HUES48 (cell line): ENCODE results near the gene TMEM272.
"Not testable (repeated sequence)": the region's sequence is repeated elsewhere in the genome, so short reads cannot be mapped to it uniquely, and the experiment has no call there.

ENCODE experiments used
- H3K27ac ChIP-seq: one replicate; pipeline ENCODE4 v1.7.0; 2013; ENCODE audit warnings: low read depth, low read length, inconsistent platforms
- H3K27me3 ChIP-seq: 2 replicates; pipeline ENCODE4 v1.6.1; 2013; ENCODE audit warnings: mild to moderate bottlenecking, low read length; ENCODE audit not compliant: control insufficient read depth, insufficient read depth
- H3K36me3 ChIP-seq: 2 replicates; pipeline ENCODE4 v1.6.1; 2013; ENCODE audit warnings: low read length; ENCODE audit not compliant: control insufficient read depth, insufficient read depth
- H3K4me1 ChIP-seq: 2 replicates; pipeline ENCODE4 v1.6.1; 2013; ENCODE audit warnings: mild to moderate bottlenecking, low read length; ENCODE audit not compliant: control insufficient read depth, insufficient read depth
- H3K4me3 ChIP-seq: 2 replicates; pipeline ENCODE4 v1.5.1; 2013; ENCODE audit warnings: mild to moderate bottlenecking, low read depth, low read length
- H3K9ac ChIP-seq: 2 replicates; pipeline ENCODE4 v1.6.1; 2013; ENCODE audit warnings: mild to moderate bottlenecking, low read depth, low read length, moderate library complexity
- H3K9me3 ChIP-seq: 2 replicates; pipeline ENCODE4 v1.6.1; 2013; ENCODE audit warnings: low read length; ENCODE audit not compliant: control insufficient read depth, insufficient read depth

TMEM272 gene

DNA sequence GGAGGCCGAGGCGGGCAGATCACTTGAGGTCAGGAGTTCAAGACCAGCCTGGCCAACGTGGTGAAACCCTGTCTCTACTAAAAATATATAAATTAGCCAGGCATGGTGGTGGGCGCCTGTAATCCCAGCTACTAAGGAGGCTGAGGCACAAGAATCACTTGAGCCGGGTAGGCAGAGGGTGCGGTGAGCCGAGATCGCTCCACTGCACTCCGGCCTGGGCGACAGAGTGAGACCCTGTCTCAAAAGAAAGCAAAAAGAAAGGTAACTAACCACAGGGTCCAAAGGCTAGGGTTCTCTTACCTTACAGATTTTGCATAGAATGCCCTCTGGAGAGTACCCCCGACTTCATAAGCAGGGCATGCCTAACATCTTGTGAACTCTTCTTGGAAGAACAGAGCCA is 20.3 kb downstream of the TMEM272 start:
- not testable (repeated sequence) for H3K27ac ChIP-seq, H3K27me3 ChIP-seq, H3K4me3 ChIP-seq, H3K9me3 ChIP-seq, H3K36me3 ChIP-seq, H3K4me1 ChIP-seq, H3K9ac ChIP-seq

DNA sequence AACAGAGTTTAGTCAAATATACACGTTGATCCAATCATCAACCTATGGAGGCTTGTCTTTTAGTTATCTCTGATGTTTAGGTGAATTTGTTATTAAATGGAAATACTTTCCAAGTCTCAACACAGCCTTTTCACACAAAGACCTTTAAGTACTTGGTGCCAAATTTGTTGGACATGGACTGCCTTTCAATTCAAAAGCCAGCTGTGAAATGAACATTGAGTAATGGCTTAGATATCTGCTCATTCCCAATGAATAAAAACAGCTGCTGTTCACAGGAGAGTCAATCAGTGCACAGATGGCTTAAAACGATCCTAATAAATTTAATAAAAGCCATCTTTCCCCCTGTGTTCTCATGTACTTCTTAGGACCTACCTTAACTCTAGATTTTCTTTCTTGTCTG is 21.1 kb downstream of the TMEM272 start:
- no peak overlapping the region for H3K27ac ChIP-seq
- no peak overlapping the region for H3K4me3 ChIP-seq
- no peaks in the 10 kb centered on the region for H3K9me3 ChIP-seq
- no peaks in the 10 kb centered on the region; the same call in 1 of the 2 replicates for H3K27me3 ChIP-seq
- H3K4me1 ChIP-seq, result peaks cover 14% of the 10 kb centered on the region
- no peaks in the 10 kb centered on the region for H3K36me3 ChIP-seq
- no peak overlapping the region for H3K9ac ChIP-seq

DNA sequence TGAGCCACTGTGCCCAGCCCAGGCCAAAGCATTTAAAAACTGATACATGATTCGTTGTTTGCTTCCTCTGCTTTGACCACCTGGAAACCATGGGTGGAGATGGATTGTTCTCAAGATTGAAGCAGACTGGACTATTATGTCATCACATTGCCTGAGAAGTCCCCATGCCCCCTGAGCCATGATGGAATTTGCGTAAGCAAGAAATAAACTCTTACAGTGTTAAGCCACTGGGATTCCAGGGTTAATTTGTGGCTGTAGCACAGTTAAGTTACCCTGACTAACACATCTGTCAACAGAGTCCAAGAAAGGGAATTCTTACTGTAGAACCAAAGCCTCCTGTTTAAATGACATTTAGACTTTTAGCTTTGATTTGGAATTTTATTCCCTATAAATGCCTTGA is 21.6 kb downstream of the TMEM272 start:
- no peaks in the 10 kb centered on the region for H3K36me3 ChIP-seq
- no peak overlapping the region for H3K4me3 ChIP-seq
- H3K4me1 ChIP-seq, result peaks cover 19% of the 10 kb centered on the region
- no peak overlapping the region for H3K27ac ChIP-seq
- no peak overlapping the region for H3K9ac ChIP-seq
- H3K9me3 ChIP-seq, result no peaks in the 10 kb centered on the region
- H3K27me3 ChIP-seq, result no peaks in the 10 kb centered on the region

DNA sequence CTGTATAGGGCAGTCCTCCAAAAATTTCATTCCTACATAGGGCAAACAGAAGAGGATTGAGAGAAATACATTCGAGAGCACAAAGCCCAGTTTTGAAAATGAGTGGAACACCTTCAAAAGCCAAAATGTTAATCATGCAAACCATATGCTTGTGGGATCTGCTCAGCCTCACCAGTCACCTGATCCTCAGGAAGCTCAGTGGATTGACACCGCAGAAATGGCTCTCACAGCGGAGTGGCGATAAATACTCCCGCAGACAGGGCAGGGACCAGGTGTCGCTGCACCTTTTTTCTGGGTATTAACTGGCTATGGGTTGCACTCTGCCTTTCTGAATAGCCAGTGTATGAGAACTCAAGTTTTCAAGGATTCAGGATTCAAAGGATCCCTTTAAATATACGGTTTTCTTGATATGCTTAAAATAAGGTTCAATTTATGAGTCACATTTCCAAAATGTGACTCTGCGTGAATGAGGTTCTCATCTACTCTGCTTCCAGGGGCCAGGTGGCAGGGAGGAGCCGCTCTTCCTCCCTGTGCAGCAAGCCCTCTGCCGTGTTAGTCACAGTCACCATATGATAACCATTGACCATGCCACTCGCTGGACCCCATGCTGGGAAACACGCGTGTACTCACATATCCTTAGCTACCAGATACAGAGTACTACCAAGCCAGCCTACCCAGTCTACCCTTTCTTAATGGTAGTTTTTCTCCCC is 22.7 kb downstream of the TMEM272 start:
- no peaks in the 10 kb centered on the region for H3K36me3 ChIP-seq
- H3K27ac ChIP-seq, result no peak overlapping the region
- no peak overlapping the region for H3K9ac ChIP-seq
- peaks cover 20% of the 10 kb centered on the region for H3K4me1 ChIP-seq
- H3K9me3 ChIP-seq, result no peaks in the 10 kb centered on the region
- H3K4me3 ChIP-seq, result no peak overlapping the region
- no peaks in the 10 kb centered on the region for H3K27me3 ChIP-seq

DNA sequence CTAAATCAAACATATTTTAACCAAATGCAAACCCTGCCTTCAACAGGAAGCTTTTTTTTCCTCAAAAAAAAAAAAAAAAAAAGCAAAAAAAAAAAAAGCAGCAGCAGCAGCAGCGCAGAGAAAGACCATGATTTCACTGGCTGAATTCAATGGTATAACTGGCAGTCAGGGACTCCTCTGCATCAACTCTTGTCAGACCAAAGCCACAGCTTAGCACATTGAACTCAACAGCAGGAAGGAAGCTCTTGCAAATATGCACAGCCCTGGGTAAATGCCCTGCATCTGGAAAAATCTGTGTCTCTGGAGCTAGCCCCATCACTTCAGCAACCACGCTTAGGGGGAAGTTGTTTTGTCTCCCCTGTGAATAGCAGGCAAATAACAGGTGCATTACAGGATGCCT is 23.4 kb downstream of the TMEM272 start:
- Histone ChIP-seq H3K27ac (no peak overlapping the region), H3K9ac (no peak overlapping the region), H3K4me3 (no peak overlapping the region), H3K9me3 (no peaks in the 10 kb centered on the region), H3K27me3 (no peaks in the 10 kb centered on the region), H3K4me1 (peaks cover 23% of the 10 kb centered on the region), H3K36me3 (no peaks in the 10 kb centered on the region)

DNA sequence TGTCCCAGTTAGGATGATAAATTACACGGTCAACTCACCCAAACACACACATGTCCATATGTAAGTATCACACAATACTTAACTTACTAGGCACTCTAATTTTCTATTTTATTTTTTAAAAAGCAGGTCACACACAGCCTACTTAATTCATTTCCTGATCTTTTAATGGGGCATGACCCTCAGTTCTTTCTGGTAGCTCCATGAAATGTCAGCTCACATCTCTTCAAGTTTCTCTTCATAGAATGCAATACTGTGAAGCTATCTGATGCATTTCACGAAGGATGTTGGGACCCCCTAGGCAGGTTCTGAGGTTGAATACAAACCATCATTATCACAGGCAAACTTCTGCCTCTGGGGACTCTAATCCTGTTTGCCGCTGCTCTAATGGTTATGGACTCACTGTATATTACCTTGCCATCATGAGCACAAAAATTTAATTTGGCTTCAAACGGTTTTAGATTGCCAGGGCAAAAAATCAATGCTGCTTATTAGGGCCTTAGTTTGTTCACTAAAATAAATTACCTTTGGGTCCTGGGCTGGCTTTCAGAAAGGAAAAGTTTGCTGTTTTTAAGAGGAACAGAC is 24.9 kb downstream of the TMEM272 start:
- peaks cover 21% of the 10 kb centered on the region for H3K4me1 ChIP-seq
- H3K27me3 ChIP-seq, result no peaks in the 10 kb centered on the region
- no peak overlapping the region for H3K4me3 ChIP-seq
- H3K36me3 ChIP-seq, result no peaks in the 10 kb centered on the region
- no peaks in the 10 kb centered on the region for H3K9me3 ChIP-seq
- H3K27ac ChIP-seq, result no peak overlapping the region
- no peak overlapping the region for H3K9ac ChIP-seq

DNA sequence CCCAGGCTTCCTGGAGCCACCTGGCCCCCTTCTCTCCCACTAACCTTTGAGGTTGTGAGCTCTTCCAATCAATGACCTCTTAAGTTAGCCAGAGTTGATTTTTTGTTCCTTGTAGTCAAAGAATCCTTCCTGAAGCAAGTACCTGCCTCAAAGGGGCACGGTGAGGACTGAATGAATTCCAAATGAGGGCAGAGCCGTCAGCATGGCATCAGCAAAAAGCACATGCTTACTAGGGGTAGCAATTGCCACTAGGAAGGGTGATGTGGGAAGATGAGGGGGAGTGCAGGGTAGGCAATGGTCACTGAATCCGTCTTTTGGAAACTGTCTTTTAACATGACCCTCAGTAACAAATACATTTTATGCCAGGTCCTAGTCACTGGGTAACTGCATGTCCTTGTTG is 25.4 kb downstream of the TMEM272 start:
- H3K9me3 ChIP-seq, result no peaks in the 10 kb centered on the region
- H3K4me3 ChIP-seq, result no peak overlapping the region
- H3K36me3 ChIP-seq, result no peaks in the 10 kb centered on the region
- no peak overlapping the region for H3K27ac ChIP-seq
- H3K4me1 ChIP-seq, result peaks cover 20% of the 10 kb centered on the region
- no peak overlapping the region for H3K9ac ChIP-seq
- no peaks in the 10 kb centered on the region for H3K27me3 ChIP-seq

DNA sequence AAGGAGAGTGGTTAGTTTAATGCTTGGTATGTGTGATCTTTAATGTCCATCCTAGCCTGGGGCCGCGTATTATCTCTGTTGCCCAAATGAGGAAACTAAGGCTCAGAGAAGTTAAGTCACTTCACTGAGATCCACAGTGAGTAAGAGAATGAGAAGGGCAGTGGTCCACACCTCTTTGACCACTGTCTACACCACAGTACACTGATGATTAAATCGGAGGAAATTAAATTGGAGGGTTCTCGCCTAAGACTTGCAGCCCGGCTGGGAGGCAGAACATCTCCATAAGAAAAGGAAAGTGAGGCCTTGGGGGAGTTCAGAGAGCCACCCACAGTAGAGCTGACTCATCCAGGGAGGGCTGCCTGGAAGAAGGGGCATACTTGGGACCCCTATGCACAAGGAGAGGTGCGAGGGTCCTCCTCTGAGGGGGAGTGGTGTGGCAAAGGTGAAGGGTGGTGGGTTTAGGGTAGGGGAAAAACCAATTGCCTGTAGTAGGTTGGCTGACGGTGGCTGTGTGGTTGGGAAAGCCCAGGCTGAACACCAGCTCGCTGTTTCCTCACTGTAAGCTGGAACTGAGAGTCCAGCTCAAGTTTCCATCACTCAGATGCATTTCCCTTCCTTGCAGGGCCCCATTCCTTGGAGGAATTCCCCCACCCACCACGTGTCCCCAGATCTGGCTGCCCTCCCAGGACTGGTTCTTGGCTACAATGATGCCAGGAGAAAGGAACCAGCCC is 26.0 kb downstream of the TMEM272 start:
- Histone ChIP-seq H3K27me3 (no peaks in the 10 kb centered on the region), H3K9me3 (no peaks in the 10 kb centered on the region), H3K9ac (no peak overlapping the region), H3K36me3 (no peaks in the 10 kb centered on the region), H3K27ac (no peak overlapping the region), H3K4me1 (peaks cover 20% of the 10 kb centered on the region), H3K4me3 (no peak overlapping the region)

DNA sequence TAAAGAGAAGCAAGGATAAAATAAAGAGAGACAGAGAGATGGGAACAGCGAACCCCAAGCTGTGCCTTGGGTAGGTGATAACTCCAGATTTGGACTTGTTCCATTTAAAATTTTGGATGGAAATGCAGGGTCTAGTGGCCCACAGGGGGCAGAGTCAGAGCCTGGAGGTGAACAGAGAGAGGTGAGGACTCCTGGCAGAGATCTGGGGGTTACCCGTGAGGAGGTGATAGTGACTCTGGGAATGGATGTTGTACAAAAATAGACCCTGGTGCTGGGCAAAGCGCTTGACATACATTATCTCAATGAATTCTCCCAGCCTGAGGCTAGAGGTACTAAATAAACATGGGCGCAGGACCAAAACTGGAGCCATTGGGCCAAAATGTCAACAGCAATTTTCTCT is 26.7 kb downstream of the TMEM272 start:
- Histone ChIP-seq H3K27ac (no peak overlapping the region), H3K4me3 (no peak overlapping the region), H3K9me3 (no peaks in the 10 kb centered on the region), H3K27me3 (no peaks in the 10 kb centered on the region), H3K36me3 (no peaks in the 10 kb centered on the region), H3K9ac (no peak overlapping the region), H3K4me1 (peaks cover 20% of the 10 kb centered on the region)

DNA sequence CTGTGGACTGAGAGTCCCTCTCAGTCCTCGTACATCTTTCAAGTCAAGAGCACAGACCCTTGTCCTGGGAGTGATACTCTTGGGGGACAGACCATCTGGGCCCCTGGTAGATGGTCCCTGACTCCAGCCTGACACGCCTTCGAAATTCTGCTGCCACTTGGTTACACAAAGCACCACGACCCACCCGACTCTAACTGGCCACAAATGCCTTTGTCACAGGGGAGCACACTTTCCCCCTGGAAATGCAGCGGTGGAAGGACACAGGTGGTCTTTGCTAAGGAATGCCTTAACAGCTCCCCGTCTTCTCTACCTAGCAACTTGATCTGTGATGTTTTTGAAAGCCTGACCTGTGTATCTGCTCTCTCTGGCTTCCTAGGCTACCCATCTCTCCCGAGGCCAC is 27.3 kb downstream of the TMEM272 start:
- no peak overlapping the region for H3K4me3 ChIP-seq
- H3K9ac ChIP-seq, result no peak overlapping the region
- H3K36me3 ChIP-seq, result no peaks in the 10 kb centered on the region
- H3K4me1 ChIP-seq, result peaks cover 20% of the 10 kb centered on the region
- no peak overlapping the region for H3K27ac ChIP-seq
- no peaks in the 10 kb centered on the region for H3K9me3 ChIP-seq
- H3K27me3 ChIP-seq, result no peaks in the 10 kb centered on the region

DNA sequence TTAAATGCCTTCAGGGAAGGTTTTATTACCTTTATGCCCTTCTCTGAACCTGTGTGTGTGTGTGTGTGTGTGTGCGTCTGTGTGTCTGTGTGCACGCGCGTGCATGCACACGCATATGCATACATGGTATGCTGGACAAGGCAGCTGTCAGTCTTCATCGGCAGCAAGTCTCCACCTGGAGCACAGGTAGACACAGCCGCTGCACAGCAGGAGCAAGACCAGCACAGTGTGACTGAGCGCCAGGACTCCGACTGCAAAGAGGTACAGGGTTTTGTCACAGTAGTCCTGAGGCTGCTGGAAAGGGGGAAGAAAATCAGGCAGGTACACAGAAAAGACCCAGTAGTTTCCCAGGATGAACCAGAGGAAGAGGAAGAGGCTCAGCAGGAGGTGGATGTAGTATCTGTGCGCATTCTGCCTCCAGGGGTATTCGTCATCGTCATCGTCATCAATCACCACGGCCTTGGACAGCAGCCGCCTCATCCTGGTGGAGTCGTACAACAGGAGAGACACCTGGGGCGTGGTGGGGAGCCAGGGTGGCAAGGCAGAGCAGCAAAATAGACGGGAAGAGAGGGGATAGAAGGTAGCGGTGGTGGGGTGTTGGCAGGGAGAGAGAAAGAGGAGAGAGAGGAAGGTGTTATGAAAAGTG is 28.2 kb downstream of the TMEM272 start:
- Histone ChIP-seq H3K27ac (no peak overlapping the region), H3K27me3 (no peaks in the 10 kb centered on the region), H3K9me3 (no peaks in the 10 kb centered on the region), H3K36me3 (no peaks in the 10 kb centered on the region), H3K4me3 (no peak overlapping the region), H3K9ac (no peak overlapping the region), H3K4me1 (peaks cover 20% of the 10 kb centered on the region)
